IMR-90 (cell line): ENCODE results near the gene LRRTM4. TPM values are rescaled to one million over a fixed set of nuclear protein-coding genes. Genes with fewer than 3 reads are reported as not detected.

ENCODE experiments used
- ATAC-seq: fragments of 200-7000 bp; cut with Tn5 transposase; 2 replicates; pipeline ENCODE4 v1.9.1; 2020; ENCODE audit warnings: low read depth, mild to moderate bottlenecking, moderate library complexity
- BruUV-seq: library from RNA; stranded (reverse); fragments of 400-500 nt; replicated peaks from 2 replicates; lab custom pipeline; 2021; lab: Mats Ljungman, UMichigan
- CTCF ChIA-PET: fragments of 300-600 bp; formaldehyde crosslinking; extraction: SDS; loops from one replicate; lab custom pipeline; 2021; ENCODE audit warnings: antibody characterized with exemption; lab: Yijun Ruan, JAX
- POLR2A ChIA-PET: fragments of 300-600 bp; sonication (Branson Sonifier 250); formaldehyde crosslinking; loops from one replicate; lab custom pipeline; 2022; ENCODE audit warnings: antibody characterized with exemption; ENCODE audit not compliant: unreplicated experiment; lab: Charles Lee
- DNase-seq: peaks from one replicate; pipeline ENCODE4 v3.0.0; 2013
- H2AFZ ChIP-seq: replicated peaks from 2 replicates; pipeline ENCODE3; 2013; ENCODE audit warnings: low read length, mild to moderate bottlenecking; ENCODE audit not compliant: poor library complexity
- H2AK5ac ChIP-seq: 2 replicates; pipeline ENCODE4 v1.6.1; 2013; ENCODE audit warnings: low read depth, low read length, inconsistent platforms
- H2AK9ac ChIP-seq: replicated peaks from 2 replicates; pipeline ENCODE3; 2013; ENCODE audit warnings: mild to moderate bottlenecking, low read depth, low read length, moderate library complexity; ENCODE audit not compliant: poor library complexity
- H2BK120ac ChIP-seq: 2 replicates; pipeline ENCODE4 v1.6.1; 2013; ENCODE audit warnings: low read depth, low read length, inconsistent platforms
- H2BK15ac ChIP-seq: 3 replicates; pipeline ENCODE4 v1.6.1; 2013; ENCODE audit warnings: low read depth, low read length, inconsistent platforms
- H2BK20ac ChIP-seq: 2 replicates; pipeline ENCODE4 v1.6.1; 2013; ENCODE audit warnings: low read depth, mild to moderate bottlenecking, inconsistent platforms, low read length, moderate library complexity
- H2BK5ac ChIP-seq: 2 replicates; pipeline ENCODE4 v1.6.1; 2013; ENCODE audit warnings: mild to moderate bottlenecking, low read depth, low read length, inconsistent platforms; ENCODE audit not compliant: poor library complexity, severe bottlenecking
- H3K14ac ChIP-seq: replicated peaks from 2 replicates; pipeline ENCODE4 v1.6.1; 2013; ENCODE audit warnings: low read depth, low read length, inconsistent platforms
- H3K18ac ChIP-seq: 2 replicates; pipeline ENCODE4 v1.6.1; 2013; ENCODE audit warnings: low read depth, low read length, control low read depth
- H3K23ac ChIP-seq: 2 replicates; pipeline ENCODE4 v1.6.1; 2013; ENCODE audit warnings: low read depth, low read length, inconsistent platforms
- H3K27ac ChIP-seq: 2 replicates; pipeline ENCODE4 v1.5.1; 2013; ENCODE audit warnings: mild to moderate bottlenecking, control low read depth, low read length; ENCODE audit not compliant: insufficient read depth
- H3K27me3 ChIP-seq: 2 replicates; pipeline ENCODE4 v1.6.1; 2013; ENCODE audit warnings: low read length; ENCODE audit not compliant: control insufficient read depth, insufficient read depth
- H3K36me3 ChIP-seq: 2 replicates; pipeline ENCODE4 v1.6.1; 2013; ENCODE audit warnings: low read length, mixed read lengths; ENCODE audit not compliant: control insufficient read depth, insufficient read depth
- H3K4ac ChIP-seq: 2 replicates; pipeline ENCODE4 v1.6.1; 2013; ENCODE audit warnings: low read depth, low read length, inconsistent platforms
- H3K4me1 ChIP-seq: 2 replicates; pipeline ENCODE4 v1.6.1; 2013; ENCODE audit warnings: low read length, mixed read lengths; ENCODE audit not compliant: control insufficient read depth, insufficient read depth
- H3K4me2 ChIP-seq: 2 replicates; pipeline ENCODE4 v1.6.1; 2013; ENCODE audit warnings: low read depth, mild to moderate bottlenecking, control low read depth, low read length, moderate library complexity
- H3K4me3 ChIP-seq: 2 replicates; pipeline ENCODE4 v1.5.1; 2013; ENCODE audit warnings: low read depth, mild to moderate bottlenecking, control low read depth, low read length, moderate library complexity; ENCODE audit not compliant: insufficient read depth
- H3K56ac ChIP-seq: 2 replicates; pipeline ENCODE4 v1.6.1; 2013; ENCODE audit warnings: low read length, inconsistent platforms; ENCODE audit not compliant: insufficient read depth; ENCODE audit errors: extremely low read depth
- H3K79me1 ChIP-seq, 2 experiments: 2 replicates each; pipeline ENCODE4 v1.6.1; 2013; ENCODE audit warnings: low read length in 2 of 2, inconsistent platforms in 1 of 2, low read depth in 1 of 2
- H3K9ac ChIP-seq: 2 replicates; pipeline ENCODE4 v1.6.1; 2013; ENCODE audit warnings: low read depth, low read length, control low read depth
- H3K9me1 ChIP-seq: 2 replicates; pipeline ENCODE4 v1.6.1; 2013; ENCODE audit warnings: low read length, inconsistent platforms; ENCODE audit not compliant: insufficient read depth
- H3K9me3 ChIP-seq: 2 replicates; pipeline ENCODE4 v1.6.1; 2013; ENCODE audit warnings: low read length; ENCODE audit not compliant: control insufficient read depth, insufficient read depth
- H4K20me1 ChIP-seq: 2 replicates; pipeline ENCODE4 v1.6.1; 2013; ENCODE audit warnings: low read length, inconsistent platforms; ENCODE audit not compliant: insufficient read depth
- H4K5ac ChIP-seq: 2 replicates; pipeline ENCODE4 v1.6.1; 2013; ENCODE audit warnings: mild to moderate bottlenecking, low read depth, low read length, control low read depth
- H4K8ac ChIP-seq, 2 experiments: 2 replicates each; pipeline ENCODE4 v1.6.1; 2013; ENCODE audit warnings: low read depth in 2 of 2, low read length in 2 of 2, control low read depth in 1 of 2, inconsistent platforms in 1 of 2
- H4K91ac ChIP-seq: 2 replicates; pipeline ENCODE4 v1.6.1; 2013; ENCODE audit warnings: low read depth, low read length, inconsistent platforms; ENCODE audit not compliant: insufficient read depth
- CEBPB ChIP-seq: IDR thresholded peaks from 2 replicates; pipeline ENCODE4 v1.6.1; 2012; ENCODE audit warnings: low read depth, low read length, improper control_type of control experiment
- CHD1 ChIP-seq: IDR thresholded peaks from 2 replicates; pipeline ENCODE4 v1.6.1; 2012; ENCODE audit warnings: low read depth, low read length, improper control_type of control experiment
- CTCF ChIP-seq: conservative IDR thresholded peaks from 2 replicates; pipeline ENCODE4 v1.5.1; 2012; ENCODE audit warnings: mild to moderate bottlenecking, low read depth, low read length, improper control_type of control experiment
- ELK1 ChIP-seq: fragments of 150-350 bp; IDR thresholded peaks from 2 replicates; pipeline ENCODE4 v1.6.1; 2016; ENCODE audit warnings: low read depth, mild to moderate bottlenecking, low read length, moderate library complexity, borderline replicate concordance
- FOS ChIP-seq: fragments of 150-350 bp; IDR thresholded peaks from 2 replicates; pipeline ENCODE4 v1.6.1; 2016; ENCODE audit warnings: low read depth, low read length
- MAFK ChIP-seq: IDR thresholded peaks from 2 replicates; pipeline ENCODE4 v1.6.1; 2012; ENCODE audit warnings: low read depth, low read length, improper control_type of control experiment
- MAZ ChIP-seq: IDR thresholded peaks from 2 replicates; pipeline ENCODE4 v1.6.1; 2012; ENCODE audit warnings: low read depth, mild to moderate bottlenecking, low read length, improper control_type of control experiment, moderate library complexity, borderline replicate concordance
- MXI1 ChIP-seq: IDR thresholded peaks from 2 replicates; pipeline ENCODE4 v1.6.1; 2012; ENCODE audit warnings: low read depth, mild to moderate bottlenecking, low read length, moderate library complexity, borderline replicate concordance
- NFE2L2 ChIP-seq: fragments of 150-350 bp; IDR thresholded peaks from 2 replicates; pipeline ENCODE4 v1.6.1; 2016; ENCODE audit warnings: low read depth, mild to moderate bottlenecking, low read length
- RAD21 ChIP-seq: IDR thresholded peaks from 2 replicates; pipeline ENCODE4 v1.6.1; 2012; ENCODE audit warnings: low read length, improper control_type of control experiment
- RCOR1 ChIP-seq: IDR thresholded peaks from 2 replicates; pipeline ENCODE4 v1.6.1; 2012; ENCODE audit warnings: mild to moderate bottlenecking, low read length, improper control_type of control experiment; ENCODE audit not compliant: insufficient replicate concordance
- RFX5 ChIP-seq: IDR thresholded peaks from 2 replicates; pipeline ENCODE4 v1.8.0; 2012; ENCODE audit warnings: low read depth, mild to moderate bottlenecking, low read length, moderate library complexity
- WGBS, 2 experiments: methylation state at CpG; one replicate each; pipeline versions ENCODE4 v1.1.5 to v1.1.7; 2013; ENCODE audit warnings: missing lambda C conversion rate in 2 of 2; ENCODE audit not compliant: insufficient read length in 1 of 2; ENCODE audit errors: extremely low coverage in 2 of 2; 5-methylcytosine and 5-hydroxymethylcytosine counted together
- dilution Hi-C: fragments of 300-500 bp; cut with HindIII; formaldehyde crosslinking; loops from one replicate; pipeline ENCODE4 v1.14.3; 2018; ENCODE audit warnings: low sequenced_read_pairs; ENCODE audit not compliant: unreplicated experiment
- in situ Hi-C: fragments of 300-500 bp; cut with MboI; formaldehyde crosslinking; loops from 3 replicates; pipeline ENCODE4 v1.14.3; 2019; ENCODE audit warnings: low sequenced_read_pairs, inconsistent platforms, mixed read lengths
- intact Hi-C: fragments of 100-400 bp; cut with micrococcal nuclease; formaldehyde crosslinking; loops from 2 replicates; pipeline ENCODE4 v1.10.0; 2022
- polyA plus RNA-seq, 3 experiments: library from polyadenylated mRNA; depleted of rRNA; stranded (reverse); fragments of >200 nt; gene quantifications; 2 replicates each; pipeline ENCODE4 v1.2.3, GENCODE V29; 2012; ENCODE audit warnings: low replicate concordance in 1 of 3
- total RNA-seq: library from RNA; depleted of rRNA; stranded (reverse); fragments of >200 nt; gene quantifications from 2 replicates; pipeline ENCODE4 v1.2.3, GENCODE V29; 2012

LRRTM4 gene
- total and polyA plus RNA-seq, 2 of the 4 experiments (the other 2 are of a cell fraction) = not detected

- 42% methylated on average over 2 of the region's 6 CpGs; no CpG with 5 or more reads in 1 of the 2 experiments for whole genome bisulfite sequencing, 2 experiments
These were observed 696.8 kb downstream of the LRRTM4 start for GRCh38 chr2:76825140-76825970.

More at GRCh38 chr2:76825140-76825970, 696.8 kb downstream of the LRRTM4 start:
- H2AK5ac ChIP-seq = no peak overlapping the region
- DNase-seq = no peak
- H3K4ac ChIP-seq = no peak overlapping the region
- no peaks in the 10 kb centered on the region for H4K20me1 ChIP-seq
- no peak overlapping the region for H2AFZ ChIP-seq
- H3K18ac ChIP-seq = no peak overlapping the region
- H3K4me3 ChIP-seq = no peak overlapping the region
- H3K56ac ChIP-seq = no peak overlapping the region
- intact Hi-C loops (no loop called here), dilution Hi-C loops (no loop called here), in situ Hi-C loops (no loop called here)
- H2BK15ac ChIP-seq = no peak overlapping the region
- no peak overlapping the region for H2BK20ac ChIP-seq
- no peak overlapping the region for H2BK120ac ChIP-seq
- no peaks in the 10 kb centered on the region for H3K4me1 ChIP-seq
- H3K36me3 ChIP-seq = no peaks in the 10 kb centered on the region
- CTCF ChIA-PET = interaction anchor here (1.2 kb wide), 1 partner anchor 14 kb away, joined by 3 read pairs; no protein-coding TSS in a partner anchor
- no peaks in the 10 kb centered on the region for H3K9me1 ChIP-seq
- H3K27ac ChIP-seq = no peak overlapping the region
- H3K14ac ChIP-seq = no peak overlapping the region
- no peak overlapping the region for H2AK9ac ChIP-seq
- no peak for ATAC-seq
- H3K4me2 ChIP-seq = no peak overlapping the region
- TF ChIP-seq NFE2L2 (no peak), CEBPB (no peak), CTCF (no peak), MAZ (no peak), MXI1 (no peak), MAFK (no peak), ELK1 (no peak), RAD21 (no peak), RCOR1 (no peak), CHD1 (no peak), FOS (no peak), RFX5 (no peak)
- no peak overlapping the region for H3K23ac ChIP-seq
- no peak overlapping the region for H2BK5ac ChIP-seq
- no peak overlapping the region for H3K9ac ChIP-seq
- no peaks in the 10 kb centered on the region for H3K79me1 ChIP-seq
- H4K5ac ChIP-seq = no peak overlapping the region
- H4K8ac ChIP-seq = no peak overlapping the region
- H3K9me3 ChIP-seq = no peaks in the 10 kb centered on the region
- BruUV-seq = no TSS peak
- no peaks in the 10 kb centered on the region for H3K27me3 ChIP-seq
- POLR2A ChIA-PET = no interaction called here
- H4K91ac ChIP-seq = no peak overlapping the region
